Coronary artery (tissue), 2 donors: ENCODE results near the gene PIK3IP1.
"Not testable (repeated sequence)": the region's sequence is repeated elsewhere in the genome, so short reads cannot be mapped to it uniquely, and the experiment has no call there.

Experiments used
- DNase-seq: peaks from one replicate; pipeline ENCODE4 v3.0.0-alpha.2; 2017; ENCODE audit warnings: low spot score
- H3K27ac ChIP-seq, 2 donors: fragments of 200-600 bp; sonication (generic); one replicate each; pipeline ENCODE4 v1.5.1; 2016 to 2019
- H3K4me3 ChIP-seq: fragments of 200-600 bp; sonication (generic); 2 replicates; pipeline ENCODE4 v1.5.1; 2016; ENCODE audit warnings: mild to moderate bottlenecking, moderate library complexity
- CTCF ChIP-seq: fragments of 200-600 bp; sonication (generic); IDR thresholded peaks from one replicate; pipeline ENCODE4 v1.5.1; 2019; ENCODE audit warnings: antibody characterized with exemption

PIK3IP1 gene

GRCh38 chr22:31241936-31242335 is 50.4 kb downstream of the PIK3IP1 start:
- no peak for TF ChIP-seq CTCF
- H3K27ac ChIP-seq: no peak overlapping the region
- no peak overlapping the region for H3K4me3 ChIP-seq
- no peak for DNase-seq

GRCh38 chr22:31241200-31241599 is 51.1 kb downstream of the PIK3IP1 start:
- no peak for DNase-seq
- no peak overlapping the region for H3K27ac ChIP-seq
- H3K4me3 ChIP-seq: no peak overlapping the region
- TF ChIP-seq CTCF: no peak

DNA sequence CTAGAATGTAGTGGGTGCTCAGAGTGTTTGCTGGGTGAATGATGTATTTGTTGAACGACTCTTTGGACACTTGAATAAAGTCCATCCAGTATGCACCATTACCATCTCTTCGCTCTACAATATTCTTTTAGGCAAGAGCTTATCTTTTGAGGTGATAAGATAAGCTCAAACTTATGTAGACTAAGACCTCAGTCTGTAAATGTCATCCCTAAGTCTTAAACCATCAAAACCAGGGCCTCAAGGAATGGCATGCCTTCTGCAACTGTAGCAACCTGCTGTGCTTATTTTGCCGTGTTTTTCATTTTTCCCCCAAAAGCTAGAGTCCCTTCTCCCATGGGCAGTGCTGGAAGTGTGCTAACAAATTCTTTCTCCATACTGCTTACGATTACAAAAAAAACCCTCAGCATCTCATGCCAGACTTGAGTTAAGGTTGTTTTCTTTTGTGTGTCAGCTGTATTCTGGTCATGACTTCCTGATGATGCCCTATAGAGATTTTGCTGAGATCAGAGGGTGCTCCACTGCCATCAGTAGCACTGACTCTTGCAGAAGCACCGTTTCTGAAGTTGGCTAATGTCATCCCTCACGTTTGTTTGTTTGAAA is 52.4 kb downstream of the PIK3IP1 start:
- DNase-seq: no peak
- Histone ChIP-seq H3K27ac (no peak overlapping the region), H3K4me3 (no peak overlapping the region)
- TF ChIP-seq CTCF: no peak

- TF ChIP-seq CTCF: no peak
- no peak for DNase-seq
- Histone ChIP-seq H3K27ac (no peak overlapping the region), H3K4me3 (no peak overlapping the region)
Observed at GRCh38 chr22:31238057-31238456, 54.2 kb downstream of the PIK3IP1 start.

DNA sequence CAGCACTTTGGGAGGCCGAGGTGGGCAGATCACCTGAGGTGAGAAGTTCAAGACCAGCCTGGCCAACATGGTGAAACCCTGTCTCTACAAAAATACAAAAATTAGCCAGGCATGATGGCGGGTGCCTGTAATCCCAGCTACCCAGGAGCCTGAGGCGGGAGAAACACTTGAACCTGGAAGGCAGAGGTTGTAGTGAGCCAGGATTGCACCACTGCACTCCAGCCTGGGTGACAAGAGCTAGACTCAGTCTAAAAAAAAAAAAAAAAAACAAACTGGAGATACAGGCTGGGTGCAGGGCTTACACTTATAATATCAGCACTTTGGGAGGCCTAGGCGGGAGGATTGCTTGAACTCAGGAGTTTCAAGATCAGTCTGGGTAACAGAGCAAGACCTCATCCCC is 56.2 kb downstream of the PIK3IP1 start:
- H3K4me3 ChIP-seq, H3K27ac ChIP-seq, DNase-seq: not testable (repeated sequence)

- no peak for DNase-seq
- Histone ChIP-seq H3K27ac (no peak overlapping the region), H3K4me3 (no peak overlapping the region)
- no peak for TF ChIP-seq CTCF
Observed at GRCh38 chr22:31235081-31235480, 57.2 kb downstream of the PIK3IP1 start.

DNA sequence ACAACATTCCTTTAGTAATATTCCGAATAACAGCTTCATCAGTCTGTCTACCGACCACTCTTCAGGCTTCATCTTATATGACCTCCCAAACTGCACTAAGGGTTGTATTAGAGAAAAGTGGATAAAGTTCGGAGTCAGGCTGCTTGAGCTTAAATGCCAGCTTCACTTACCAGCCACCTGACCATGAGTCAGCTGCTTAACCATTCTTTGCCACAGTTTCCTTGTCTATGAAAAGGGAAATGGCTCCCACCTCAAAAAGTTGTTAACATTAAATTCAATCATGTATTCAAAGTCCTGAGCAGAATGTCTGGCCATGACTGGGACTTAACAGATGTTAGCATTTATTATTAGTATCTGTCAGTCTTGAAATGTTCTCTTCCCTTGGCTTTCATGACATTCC is 59.3 kb downstream of the PIK3IP1 start:
- Histone ChIP-seq H3K27ac (no peak overlapping the region), H3K4me3 (no peak overlapping the region)
- TF ChIP-seq CTCF: no peak
- DNase-seq: no peak
